ENCODE measurements around the gene FGF12.

GRCh38 chr3:192317564-192317963, 409.8 kb downstream of the FGF12 start:
- TF ChIP-seq POLR2A (IDR thresholded peaks at IDR 0.05) (no peak), CTCF (IDR thresholded peaks at IDR 0.05) (no peak)

Data from tibial nerve (tissue), 3 donors.